Activated effector memory CD4-positive, alpha-beta T cell treated with Interleukin-2 at 50 U/mL for 16 hours (primary cell): ENCODE data around the gene PCDHA1.
"Not testable (repeated sequence)": the region's sequence is repeated elsewhere in the genome, so short reads cannot be mapped to it uniquely, and the experiment has no call there.

Experiments
- DNase-seq: peaks from one replicate; pipeline ENCODE4 v3.0.0-alpha.2; 2020

Gene PCDHA1

DNA sequence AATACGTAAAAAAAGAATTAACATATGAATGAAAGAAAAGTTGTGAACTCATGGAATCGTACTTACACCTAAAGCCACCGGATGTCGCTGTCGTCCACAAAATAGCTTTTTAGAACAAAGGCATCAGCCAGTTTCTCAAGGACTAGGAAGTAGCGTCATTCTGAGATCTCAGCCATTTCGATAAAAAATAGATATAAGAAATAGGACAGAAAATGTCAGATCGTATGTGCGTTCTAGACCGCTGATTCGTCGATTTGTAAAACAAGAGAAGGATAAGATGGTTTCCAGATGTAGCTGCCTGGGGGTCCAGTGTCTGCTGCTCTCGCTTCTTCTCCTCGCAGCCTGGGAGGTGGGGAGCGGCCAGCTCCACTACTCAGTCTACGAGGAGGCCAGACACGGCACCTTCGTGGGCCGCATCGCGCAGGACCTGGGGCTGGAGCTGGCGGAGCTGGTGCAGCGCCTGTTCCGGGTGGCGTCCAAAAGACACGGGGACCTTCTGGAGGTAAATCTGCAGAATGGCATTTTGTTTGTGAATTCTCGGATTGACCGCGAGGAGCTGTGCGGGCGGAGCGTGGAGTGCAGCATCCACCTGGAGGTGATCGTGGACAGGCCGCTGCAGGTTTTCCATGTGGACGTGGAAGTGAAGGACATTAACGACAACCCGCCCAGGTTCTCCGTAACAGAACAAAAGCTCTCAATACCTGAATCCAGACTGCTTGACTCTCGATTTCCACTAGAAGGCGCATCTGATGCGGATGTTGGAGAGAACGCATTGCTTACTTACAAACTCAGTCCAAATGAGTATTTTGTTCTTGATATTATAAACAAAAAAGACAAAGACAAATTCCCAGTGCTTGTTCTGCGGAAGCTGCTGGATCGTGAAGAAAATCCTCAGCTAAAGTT lies 70.1 kb downstream of the PCDHA1 start, which contains the start of gene PCDHA10:
Gene PCDHA10 (plus strand): TSS at position 126 of the 903 bp plus-strand sequence. CDS start 152 bp downstream, at position 278.
- DNase-seq: no peak

DNA sequence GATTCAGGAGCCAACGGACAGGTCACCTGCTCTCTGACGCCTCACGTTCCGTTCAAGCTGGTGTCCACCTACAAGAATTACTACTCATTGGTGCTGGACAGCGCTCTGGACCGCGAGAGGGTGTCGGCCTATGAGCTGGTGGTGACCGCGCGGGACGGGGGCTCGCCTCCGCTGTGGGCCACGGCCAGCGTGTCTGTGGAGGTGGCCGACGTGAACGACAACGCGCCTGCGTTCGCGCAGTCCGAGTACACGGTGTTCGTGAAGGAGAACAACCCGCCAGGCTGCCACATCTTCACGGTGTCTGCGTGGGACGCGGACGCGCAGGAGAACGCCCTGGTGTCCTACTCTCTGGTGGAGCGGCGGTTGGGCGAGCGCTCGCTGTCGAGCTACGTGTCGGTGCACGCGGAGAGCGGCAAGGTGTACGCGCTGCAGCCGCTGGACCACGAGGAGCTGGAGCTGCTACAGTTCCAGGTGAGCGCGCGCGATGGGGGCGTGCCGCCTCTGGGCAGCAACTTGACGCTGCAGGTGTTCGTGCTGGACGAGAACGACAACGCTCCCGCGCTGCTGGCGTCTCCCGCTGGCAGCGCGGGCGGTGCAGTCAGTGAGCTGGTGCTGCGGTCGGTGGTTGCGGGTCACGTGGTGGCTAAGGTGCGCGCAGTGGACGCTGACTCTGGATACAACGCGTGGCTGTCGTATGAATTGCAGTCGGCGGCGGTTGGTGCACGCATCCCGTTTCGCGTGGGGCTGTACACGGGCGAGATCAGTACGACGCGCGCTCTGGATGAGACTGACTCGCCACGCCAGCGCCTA lies 71.4 kb downstream of the PCDHA1 start:
- DNase-seq: no peak

DNA sequence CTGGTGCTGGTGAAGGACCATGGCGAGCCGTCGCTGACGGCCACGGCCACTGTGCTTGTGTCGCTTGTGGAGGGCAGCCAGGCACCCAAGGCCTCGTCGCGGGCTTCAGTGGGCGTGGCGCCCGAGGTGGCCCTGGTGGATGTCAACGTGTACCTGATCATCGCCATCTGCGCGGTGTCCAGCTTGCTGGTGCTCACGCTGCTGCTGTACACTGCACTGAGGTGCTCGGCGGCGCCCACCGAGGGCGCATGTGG lies 72.0 kb downstream of the PCDHA1 start:
- DNase-seq: no peak

DNA sequence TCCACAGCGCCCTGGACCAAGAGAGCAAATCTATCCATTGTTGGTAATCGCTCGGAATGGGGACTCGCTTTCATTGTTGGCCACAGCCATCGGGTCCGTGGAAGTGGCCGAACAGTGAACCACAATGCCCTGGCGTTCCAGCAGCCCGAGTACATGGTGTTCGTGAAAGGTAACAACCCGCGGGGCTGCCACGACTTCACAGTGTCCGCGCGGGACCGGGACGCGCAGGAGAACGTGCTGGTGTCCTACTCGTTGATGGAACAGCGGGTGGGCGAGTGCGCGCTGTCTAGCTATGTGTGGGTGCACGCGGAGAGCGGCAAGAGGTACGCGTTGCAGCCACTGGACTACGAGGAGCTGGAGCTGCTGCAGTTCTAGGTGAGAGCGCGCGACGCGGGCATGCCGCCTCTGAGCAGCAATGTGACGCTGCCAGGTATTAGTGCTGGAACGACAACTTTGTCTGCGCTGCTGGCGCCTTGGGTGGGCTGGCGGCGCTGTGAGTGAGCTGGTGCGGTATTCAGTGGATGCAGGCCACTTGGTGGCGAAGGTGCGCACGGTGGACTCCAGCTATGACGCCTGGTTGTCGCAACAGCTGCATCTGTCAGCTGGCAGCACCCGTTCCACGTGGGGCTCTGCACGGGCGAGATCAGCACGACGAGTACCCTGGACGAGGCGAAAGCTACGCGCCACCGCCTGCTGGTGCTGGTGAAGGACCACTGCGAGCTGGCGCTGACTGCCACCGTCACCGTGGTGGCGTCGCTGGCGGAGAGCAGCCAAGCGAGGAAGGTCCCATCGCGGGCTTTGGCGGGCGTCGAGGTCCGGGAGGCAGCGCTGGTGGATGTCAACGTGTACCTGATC lies 76.7 kb downstream of the PCDHA1 start:
- no peak for DNase-seq

DNA sequence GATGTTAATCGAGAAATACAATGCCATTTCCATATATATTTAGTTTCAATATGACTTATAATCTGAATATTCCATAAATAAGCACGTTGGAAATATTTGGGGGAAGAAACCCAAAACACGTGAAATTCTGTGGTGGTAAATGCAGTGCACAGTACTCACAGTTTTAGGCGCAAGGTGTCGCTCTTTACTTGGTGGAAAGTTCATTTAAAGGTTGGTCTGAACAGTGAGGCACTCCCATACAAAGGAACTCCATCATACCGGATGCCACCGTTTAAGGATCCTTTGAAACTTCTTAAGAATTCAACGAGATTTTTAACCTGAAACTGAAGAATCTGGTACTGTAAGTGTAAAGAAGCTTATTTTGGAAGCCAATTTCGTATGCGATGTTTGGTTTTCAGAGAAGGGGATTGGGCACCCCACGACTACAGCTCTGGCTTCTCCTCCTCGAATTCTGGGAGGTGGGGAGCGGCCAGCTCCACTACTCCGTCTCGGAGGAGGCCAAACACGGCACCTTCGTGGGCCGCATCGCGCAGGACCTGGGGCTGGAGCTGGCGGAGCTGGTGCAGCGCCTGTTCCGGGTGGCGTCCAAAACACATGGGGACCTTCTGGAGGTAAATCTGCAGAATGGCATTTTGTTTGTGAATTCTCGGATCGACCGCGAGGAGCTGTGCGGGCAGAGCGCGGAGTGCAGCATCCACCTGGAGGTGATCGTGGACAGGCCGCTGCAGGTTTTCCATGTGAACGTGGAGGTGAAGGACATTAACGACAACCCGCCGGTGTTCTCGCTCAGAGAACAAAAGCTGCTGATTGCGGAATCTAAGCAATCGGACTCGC lies 83.0 kb downstream of the PCDHA1 start, which contains the start of gene PCDHA11:
Gene PCDHA11 (plus strand): TSS at position 237 of the 834 bp plus-strand sequence. CDS start 147 bp downstream, at position 384.
- DNase-seq: no peak

DNA sequence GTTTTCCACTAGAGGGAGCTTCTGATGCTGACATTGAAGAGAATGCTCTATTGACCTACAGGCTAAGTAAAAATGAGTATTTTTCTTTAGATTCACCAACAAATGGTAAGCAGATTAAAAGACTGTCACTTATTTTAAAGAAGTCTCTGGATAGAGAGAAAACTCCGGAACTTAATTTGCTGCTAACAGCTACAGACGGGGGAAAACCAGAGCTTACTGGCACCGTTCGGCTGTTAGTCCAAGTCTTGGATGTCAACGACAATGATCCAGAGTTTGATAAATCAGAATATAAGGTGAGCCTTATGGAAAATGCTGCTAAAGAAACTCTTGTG lies 83.6 kb downstream of the PCDHA1 start:
- no peak for DNase-seq

DNA sequence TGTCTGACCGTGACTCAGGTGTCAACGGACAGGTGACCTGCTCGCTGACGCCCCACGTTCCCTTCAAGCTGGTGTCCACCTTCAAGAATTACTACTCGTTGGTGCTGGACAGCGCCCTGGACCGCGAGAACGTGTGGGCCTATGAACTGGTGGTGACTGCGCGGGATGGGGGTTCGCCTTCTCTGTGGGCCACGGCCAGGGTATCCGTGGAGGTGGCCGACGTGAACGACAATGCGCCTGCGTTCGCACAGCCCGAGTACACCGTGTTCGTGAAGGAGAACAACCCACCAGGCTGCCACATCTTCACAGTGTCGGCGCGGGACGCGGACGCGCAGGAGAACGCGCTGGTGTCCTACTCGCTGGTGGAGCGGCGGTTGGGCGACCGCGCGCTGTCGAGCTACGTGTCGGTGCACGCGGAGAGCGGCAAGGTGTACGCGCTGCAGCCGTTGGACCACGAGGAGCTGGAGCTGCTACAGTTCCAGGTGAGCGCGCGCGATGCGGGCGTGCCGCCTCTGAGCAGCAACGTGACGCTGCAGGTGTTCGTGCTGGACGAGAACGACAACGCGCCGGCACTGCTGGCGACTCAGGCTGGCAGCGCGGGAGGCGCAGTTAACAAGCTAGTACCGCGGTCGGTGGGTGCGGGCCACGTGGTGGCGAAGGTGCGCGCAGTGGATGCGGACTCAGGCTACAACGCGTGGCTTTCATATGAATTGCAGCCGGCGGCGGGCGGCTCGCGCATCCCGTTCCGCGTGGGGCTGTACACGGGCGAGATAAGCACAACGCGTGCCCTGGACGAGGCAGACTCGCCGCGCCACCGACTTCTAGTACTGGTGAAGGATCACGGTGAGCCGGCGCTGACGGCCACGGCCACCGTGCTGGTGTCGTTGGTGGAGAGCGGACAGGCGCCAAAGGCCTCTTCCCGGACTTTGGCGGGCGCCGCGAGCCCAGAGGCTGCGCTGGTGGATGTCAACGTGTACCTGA lies 84.6 kb downstream of the PCDHA1 start:
- DNase-seq: no peak

DNA sequence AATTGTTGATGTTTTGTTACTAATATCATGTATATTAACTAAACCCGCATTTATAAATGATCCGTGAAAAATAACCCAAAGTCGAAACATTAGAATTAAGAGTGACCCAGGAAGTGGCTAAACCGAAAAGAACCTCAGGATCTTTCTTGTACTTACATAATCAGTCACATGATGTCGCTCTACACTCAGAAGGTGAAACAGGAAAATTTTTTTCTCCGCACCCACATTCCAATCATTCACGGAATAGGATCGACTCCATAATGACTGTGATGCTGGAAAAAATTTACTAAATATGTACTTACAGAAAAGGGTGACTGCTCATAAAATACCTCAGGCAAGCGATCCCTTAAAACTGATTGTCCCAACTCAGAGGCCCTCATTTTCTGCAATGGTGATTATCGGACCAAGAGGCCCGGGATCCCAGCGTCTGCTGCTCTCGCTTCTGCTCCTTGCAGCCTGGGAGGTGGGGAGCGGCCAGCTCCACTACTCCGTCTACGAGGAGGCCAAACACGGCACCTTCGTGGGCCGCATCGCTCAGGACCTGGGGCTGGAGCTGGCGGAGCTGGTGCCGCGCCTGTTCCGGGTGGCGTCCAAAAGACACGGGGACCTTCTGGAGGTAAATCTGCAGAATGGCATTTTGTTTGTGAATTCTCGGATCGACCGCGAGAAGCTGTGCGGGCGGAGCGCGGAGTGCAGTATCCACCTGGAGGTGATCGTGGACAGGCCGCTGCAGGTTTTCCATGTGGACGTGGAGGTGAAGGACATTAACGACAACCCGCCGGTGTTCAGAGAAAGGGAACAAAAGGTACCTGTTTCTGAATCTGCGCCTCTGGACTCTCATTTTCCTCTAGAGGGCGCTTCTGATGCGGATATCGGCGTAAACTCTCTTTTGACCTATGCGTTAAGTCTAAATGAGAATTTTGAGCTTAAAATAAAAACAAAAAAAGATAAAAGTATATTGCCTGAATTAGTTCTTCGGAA lies 89.4 kb downstream of the PCDHA1 start, which contains the start of gene PCDHA12:
Gene PCDHA12 (plus strand): TSS at position 224 of the 981 bp plus-strand sequence. CDS start 165 bp downstream, at position 389.
- no peak for DNase-seq

DNA sequence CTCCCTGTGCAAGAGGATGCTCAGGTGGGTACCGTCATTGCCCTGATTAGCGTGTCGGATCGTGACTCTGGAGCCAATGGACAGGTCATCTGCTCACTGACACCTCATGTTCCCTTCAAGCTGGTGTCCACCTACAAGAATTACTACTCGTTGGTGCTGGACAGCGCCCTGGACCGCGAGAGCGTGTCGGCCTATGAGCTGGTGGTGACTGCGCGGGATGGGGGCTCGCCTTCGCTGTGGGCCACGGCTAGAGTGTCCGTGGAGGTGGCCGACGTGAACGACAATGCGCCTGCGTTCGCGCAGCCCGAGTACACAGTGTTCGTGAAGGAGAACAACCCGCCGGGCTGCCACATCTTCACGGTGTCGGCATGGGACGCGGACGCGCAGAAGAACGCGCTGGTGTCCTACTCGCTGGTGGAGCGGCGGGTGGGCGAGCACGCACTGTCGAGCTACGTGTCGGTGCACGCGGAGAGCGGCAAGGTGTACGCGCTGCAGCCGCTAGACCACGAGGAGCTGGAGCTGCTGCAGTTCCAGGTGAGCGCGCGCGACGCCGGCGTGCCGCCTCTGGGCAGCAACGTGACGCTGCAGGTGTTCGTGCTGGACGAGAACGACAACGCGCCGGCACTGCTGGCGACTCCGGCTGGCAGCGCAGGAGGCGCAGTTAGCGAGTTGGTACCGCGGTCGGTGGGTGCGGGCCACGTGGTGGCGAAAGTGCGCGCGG lies 90.8 kb downstream of the PCDHA1 start:
- not testable (repeated sequence) for DNase-seq

DNA sequence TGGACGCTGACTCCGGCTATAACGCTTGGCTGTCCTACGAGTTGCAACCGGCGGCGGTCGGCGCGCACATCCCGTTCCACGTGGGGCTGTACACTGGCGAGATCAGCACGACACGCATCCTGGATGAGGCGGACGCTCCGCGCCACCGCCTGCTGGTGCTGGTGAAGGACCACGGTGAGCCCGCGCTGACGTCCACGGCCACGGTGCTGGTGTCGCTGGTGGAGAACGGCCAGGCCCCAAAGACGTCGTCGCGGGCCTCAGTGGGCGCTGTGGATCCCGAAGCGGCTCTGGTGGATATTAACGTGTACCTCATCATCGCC lies 91.3 kb downstream of the PCDHA1 start:
- no peak for DNase-seq

DNA sequence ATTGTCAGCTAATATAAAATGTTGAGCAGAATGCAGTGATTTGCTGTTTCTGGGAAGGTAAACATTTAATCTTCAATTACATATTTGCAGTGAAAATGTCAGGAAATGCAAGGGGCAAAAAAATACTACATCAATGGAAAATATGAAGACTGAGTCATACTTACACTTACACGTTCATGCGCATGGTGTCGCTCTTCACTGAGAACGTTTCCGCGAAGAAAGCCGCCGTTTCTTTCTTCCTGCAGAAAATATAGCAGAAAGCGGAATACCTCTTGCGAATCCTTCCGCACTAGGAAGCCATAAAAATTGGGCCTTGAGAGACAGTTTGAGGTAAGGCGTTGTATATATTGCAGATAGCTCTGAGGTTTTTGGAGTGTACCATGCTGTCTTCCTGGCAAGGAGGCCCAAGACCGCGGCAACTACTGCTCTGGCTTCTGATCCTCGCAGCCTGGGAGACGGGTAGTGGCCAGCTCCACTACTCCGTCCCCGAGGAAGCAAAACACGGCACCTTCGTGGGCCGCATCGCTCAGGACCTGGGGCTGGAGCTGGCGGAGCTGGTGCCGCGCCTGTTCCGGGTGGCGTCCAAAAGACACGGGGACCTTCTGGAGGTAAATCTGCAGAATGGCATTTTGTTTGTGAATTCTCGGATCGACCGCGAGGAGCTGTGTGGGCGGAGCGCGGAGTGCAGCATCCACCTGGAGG lies 96.1 kb downstream of the PCDHA1 start, which contains the start of gene PCDHA13:
Gene PCDHA13 (plus strand): TSS at position 236 of the 702 bp plus-strand sequence. CDS start 145 bp downstream, at position 381.
- no peak for DNase-seq

DNA sequence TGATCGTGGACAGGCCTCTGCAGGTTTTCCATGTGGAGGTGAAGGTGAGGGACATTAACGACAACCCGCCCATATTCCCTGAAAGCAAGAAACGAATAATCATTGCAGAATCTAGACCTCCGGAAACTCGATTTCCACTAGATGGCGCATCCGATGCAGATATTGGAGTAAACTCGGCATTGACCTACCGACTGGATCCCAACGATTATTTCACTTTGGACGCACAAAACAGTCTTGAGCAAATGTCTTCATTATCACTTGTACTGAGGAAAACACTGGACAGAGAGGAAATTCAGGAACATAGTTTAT lies 96.6 kb downstream of the PCDHA1 start:
- no peak for DNase-seq

DNA sequence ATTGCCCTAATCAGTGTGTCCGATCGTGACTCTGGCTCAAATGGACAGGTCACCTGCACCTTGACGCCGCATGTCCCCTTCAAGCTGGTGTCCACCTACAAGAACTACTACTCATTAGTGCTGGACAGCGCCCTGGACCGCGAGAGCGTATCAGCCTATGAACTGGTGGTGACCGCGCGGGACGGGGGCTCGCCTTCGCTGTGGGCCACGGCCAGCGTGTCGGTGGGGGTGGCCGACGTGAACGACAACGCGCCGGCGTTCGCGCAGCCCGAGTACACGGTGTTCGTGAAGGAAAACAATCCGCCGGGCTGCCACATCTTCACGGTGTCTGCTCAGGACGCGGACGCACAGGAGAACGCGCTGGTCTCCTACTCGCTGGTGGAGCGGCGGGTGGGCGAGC lies 97.4 kb downstream of the PCDHA1 start:
- DNase-seq: no peak

DNA sequence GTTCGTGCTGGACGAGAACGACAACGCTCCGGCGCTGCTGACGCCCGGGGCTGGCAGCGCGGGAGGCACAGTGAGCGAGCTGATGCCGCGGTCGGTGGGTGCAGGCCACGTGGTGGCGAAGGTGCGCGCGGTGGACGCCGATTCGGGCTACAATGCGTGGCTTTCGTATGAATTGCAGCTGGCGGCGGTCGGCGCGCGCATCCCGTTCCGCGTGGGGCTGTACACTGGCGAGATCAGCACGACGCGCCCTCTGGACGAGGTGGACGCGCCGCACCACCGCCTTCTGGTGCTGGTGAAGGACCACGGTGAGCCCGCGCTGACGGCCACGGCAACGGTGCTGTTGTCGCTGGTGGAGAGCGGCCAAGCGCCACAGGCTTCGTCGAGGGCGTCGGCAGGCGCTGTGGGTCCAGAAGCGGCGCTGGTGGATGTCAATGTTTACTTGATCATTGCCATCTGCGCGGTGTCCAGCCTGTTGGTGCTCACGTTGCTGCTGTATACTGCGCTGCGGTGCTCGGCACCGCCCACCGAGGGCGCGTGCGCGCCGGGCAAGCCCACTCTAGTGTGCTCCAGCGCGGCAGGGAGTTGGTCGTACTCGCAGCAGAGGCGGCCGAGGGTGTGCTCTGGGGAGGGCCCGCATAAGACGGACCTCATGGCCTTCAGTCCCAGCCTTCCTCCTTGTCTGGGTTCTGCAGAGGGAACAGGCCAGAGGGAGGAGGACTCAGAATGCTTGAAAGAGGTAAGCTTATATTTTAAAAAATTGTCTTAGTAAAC lies 98.2 kb downstream of the PCDHA1 start:
- DNase-seq: no peak

DNA sequence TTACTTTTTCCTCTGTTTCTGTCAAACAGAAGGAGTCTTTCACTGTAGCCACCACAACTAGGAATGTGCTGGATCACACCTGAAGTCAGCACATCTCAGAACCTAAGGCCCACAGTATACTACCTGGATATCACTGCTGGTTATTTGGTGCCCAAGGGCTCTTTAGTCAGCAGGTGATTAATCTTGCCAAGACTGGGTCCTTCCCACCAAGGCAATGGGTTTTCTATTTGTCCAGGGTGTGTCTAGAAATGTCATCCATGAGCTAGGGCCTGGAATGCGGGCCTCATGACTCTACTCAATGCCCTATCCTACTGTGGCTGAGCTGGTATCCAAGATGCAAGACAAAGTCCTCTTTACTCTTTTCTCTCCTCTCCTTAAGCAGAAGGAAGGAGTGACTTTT lies 130.4 kb downstream of the PCDHA1 start:
- DNase-seq: no peak

DNA sequence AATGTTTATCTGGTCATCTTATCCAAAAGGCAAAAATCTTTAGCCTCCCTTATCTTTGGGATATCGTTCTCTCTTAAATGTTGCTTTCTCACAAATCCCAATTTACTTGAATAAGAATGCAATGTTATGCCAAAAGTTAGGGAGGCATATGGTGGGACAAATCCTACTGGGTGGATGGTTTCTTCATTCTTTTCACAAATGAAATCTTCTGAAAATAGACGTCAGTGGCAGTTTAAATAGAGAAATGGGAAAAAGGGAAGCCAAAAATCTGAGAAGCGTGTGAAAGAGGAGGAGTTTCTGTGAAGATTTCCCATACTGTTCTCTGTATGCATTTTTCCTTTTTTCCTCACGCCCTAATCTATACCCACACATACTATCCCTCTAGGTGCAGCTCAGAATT lies 137.7 kb downstream of the PCDHA1 start:
- DNase-seq: no peak

DNA sequence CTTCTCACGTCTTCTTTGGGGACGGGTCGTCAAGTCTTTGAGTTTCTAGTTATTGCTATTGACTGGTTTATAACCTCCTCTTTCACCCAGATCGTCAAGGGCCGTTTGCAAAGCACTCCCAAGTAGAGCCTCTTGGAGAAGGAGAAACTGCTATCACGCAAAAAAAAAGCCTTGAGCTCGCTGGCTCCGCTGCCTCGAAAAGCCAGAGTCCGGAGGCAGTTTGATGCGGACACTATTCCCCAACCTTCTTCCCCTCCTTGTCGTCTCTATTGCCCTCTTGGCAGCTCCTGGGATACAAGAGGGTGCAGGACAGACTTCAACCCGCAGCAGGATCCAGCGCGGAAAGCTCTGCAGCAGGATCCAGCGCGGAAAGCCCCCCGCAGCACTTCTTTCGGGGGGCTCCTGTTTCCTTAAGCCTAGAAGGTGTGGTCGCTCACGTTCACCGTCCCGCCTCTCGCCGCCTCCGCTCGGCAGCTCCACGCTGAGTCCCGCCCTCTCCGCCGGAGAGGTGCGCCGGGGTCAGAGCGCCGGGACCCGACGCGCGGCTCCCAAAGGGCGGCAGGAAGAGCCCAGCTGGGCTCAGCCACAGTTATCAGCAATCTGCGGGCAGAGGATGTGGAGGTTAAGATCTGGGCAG lies 140.0 kb downstream of the PCDHA1 start, which contains the start of gene PCDHAC1:
Gene PCDHAC1 (plus strand): TSS at position 494 of the 637 bp plus-strand sequence. CDS start 594 bp downstream, outside the sequence.
- no peak for DNase-seq
